22Rv1 (cell line): ENCODE results near the gene C4A.
"Not testable (repeated sequence)": the region's sequence is repeated elsewhere in the genome, so short reads cannot be mapped to it uniquely, and the experiment has no call there.

ENCODE experiments used
- H3K27ac ChIP-seq: fragments of 450-650 bp; 2 replicates; pipeline ENCODE4 v1.5.1; 2017
- ZFX ChIP-seq: fragments of 450-650 bp; IDR thresholded peaks from 2 replicates; pipeline ENCODE4 v1.6.1; 2017; ENCODE audit warnings: antibody characterized with exemption, borderline replicate concordance
- TF ChIP-seq, protein P1 (sequence below): fragments of 450-650 bp; IDR thresholded peaks from 2 replicates; pipeline ENCODE4 v1.5.1; 2017; ENCODE audit warnings: mild to moderate bottlenecking

C4A gene

DNA sequence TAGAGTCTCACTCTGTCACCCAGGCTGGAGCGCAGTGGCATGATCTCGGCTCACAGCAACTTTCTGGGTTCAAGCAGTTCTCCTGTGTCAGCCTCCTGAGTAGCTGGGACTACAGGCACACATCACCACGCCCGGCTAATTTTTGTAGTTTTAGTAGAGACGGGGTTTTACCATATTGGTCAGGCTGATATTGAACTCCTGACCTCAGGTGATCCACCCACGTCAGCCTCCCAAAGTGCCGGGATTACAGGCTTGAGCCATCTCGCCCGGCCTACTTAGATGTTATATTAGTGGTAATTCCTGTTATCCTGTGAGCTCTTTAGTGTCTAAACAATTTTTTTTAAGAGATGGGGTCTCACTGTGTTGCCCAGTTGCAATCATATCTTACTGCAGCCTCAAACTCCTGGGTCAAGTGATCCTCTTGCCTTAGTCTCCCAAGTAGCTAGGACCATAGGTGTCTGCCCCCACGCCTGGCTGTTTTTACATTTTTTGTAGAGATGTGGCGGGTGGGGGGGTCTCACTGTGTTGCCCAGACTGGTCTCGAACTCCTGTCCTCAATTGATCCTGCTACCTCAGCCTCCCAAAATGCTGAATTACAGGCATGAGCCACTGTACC is 3.9 kb upstream of the C4A start:
- H3K27ac ChIP-seq, result no peak overlapping the region
- TF ChIP-seq, protein P1, sequence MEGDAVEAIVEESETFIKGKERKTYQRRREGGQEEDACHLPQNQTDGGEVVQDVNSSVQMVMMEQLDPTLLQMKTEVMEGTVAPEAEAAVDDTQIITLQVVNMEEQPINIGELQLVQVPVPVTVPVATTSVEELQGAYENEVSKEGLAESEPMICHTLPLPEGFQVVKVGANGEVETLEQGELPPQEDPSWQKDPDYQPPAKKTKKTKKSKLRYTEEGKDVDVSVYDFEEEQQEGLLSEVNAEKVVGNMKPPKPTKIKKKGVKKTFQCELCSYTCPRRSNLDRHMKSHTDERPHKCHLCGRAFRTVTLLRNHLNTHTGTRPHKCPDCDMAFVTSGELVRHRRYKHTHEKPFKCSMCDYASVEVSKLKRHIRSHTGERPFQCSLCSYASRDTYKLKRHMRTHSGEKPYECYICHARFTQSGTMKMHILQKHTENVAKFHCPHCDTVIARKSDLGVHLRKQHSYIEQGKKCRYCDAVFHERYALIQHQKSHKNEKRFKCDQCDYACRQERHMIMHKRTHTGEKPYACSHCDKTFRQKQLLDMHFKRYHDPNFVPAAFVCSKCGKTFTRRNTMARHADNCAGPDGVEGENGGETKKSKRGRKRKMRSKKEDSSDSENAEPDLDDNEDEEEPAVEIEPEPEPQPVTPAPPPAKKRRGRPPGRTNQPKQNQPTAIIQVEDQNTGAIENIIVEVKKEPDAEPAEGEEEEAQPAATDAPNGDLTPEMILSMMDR, result no peak
- no peak for TF ChIP-seq ZFX

DNA sequence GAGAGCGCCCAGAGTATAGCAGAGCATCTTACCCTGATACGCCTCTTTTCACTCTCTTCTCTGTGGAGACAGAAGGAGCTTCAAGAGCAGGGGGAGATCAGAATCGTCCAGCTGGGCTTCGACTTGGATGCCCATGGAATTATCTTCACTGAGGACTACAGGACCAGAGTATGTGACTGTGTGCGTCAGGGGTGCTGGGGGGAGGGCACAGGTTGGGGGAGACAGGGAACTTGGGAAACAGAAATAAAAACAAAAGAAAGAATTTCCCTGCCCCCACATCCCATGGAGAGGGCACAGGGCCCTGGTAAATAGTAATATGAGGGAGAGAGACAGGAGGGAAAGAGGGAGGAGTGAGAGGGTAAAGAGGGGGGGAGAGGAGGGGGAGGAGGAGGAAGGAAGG is 3.0 kb upstream of the C4A start:
- TF ChIP-seq, protein P1, result no peak
- no peak for TF ChIP-seq ZFX
- H3K27ac ChIP-seq, result no peak overlapping the region

DNA sequence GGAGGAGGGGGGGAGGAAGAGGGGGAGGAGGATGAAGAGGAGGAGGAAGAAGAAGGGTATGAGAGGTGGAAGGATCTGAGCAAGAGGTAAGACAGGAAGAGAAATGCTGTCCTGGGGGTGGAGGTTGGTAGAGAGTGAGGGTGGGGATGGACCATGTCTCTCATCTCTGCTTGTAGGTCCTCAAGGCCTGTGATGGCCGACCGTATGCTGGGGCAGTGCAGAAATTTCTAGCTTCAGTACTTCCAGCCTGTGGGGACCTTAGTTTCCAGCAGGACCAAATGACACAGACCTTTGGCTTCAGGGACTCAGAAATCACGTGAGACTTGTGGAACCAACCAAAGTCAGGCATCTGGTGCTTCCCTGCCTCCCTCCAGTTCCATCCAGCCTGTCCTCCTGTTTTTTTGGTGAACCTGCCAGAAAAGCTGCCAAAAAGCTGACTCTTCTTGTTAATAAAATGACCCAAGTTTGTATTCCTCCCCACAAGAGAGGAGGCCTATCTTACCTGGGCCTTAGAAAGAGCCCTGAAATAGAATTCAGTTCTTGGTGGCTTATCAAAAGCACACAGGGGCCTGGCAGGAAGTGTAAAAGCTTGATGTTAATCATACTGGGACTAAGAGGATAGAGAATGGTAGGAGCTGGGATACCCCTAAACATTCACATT is 2.5 kb upstream of the C4A start:
- TF ChIP-seq ZFX, result no peak
- TF ChIP-seq, protein P1, result no peak
- H3K27ac ChIP-seq, result no peak overlapping the region

DNA sequence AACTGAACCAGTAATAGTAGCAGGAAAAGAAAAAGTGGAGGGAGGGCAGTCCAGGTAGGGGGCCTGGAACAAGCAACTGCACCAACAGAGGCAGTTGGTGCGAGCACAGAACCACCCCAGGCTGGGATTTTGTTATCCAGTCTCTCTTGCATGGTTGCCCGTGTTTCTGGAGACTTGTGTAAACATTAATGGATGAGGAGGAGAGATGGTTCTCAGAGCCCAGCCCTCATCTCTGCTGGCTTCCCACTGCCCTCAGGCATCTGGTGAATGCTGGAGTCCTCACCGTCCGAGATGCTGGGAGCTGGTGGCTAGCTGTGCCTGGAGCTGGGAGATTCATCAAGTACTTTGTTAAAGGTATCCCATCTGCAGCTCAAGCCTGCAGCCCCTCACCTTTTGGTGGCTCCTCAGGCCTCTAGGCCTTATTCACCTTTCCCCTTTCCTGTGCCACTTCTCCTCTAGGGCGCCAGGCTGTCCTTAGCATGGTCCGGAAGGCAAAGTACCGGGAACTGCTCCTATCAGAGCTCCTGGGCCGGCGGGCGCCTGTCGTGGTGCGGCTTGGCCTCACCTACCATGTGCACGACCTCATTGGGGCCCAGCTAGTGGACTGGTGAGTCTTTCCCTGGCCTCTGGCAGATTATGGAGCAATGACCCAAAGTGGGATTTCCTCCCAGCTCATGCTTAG is 1.5 kb upstream of the C4A start:
- not testable (repeated sequence) for H3K27ac ChIP-seq

DNA sequence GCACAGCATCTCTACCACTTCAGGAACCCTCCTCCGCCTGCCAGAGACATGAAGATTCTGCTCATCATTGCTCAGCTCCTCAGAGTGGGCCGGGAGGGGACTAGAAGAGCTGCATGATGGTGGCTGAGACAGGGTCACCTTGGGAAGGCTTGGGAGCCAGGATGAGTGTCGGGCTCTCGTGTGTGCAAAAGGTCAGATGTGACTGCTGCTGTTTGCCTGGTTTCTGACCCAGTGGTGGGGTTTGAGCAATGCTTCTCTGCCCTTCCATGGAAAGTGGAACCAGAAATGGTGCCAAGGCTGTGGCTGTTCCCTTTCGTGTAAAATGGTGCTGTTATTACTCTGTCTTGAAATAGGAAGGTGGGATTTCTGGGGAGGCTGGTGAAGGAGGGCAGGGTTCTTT is 859 bp upstream of the C4A start:
- H3K27ac ChIP-seq, result not testable (repeated sequence)

DNA sequence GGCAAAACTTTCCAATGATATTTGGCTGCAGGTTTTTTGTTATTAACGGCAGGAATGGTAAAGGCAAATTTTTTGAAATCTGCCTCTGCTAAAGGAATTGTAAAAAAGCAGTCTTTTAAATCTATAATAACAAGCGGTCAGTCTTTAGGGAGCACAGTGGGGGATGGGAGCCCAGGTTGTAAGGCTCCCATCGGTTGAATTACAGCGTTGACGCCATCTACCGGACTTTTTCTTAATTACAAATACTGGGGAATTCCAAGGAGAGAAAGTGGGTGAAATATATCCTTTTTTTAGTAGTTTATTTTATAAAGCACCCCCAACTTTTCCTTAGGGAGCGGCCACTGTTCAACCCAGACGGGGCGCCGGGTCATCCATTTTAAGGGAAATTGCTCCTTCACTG is 7.5 kb downstream of the C4A start:
- not testable (repeated sequence) for H3K27ac ChIP-seq

DNA sequence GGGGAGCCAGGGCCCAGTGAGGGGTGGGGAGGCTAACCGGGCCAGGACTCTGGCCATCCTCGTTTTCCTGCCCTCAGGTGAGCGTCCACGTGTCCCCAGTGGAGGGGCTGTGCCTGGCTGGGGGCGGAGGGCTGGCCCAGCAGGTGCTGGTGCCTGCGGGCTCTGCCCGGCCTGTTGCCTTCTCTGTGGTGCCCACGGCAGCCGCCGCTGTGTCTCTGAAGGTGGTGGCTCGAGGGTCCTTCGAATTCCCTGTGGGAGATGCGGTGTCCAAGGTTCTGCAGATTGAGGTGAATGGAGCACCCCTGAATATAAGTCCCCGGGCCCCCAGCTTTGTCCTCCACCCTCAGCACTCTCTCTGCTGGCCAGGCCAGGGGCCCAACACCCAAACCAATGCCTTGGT is 12.6 kb downstream of the C4A start:
- H3K27ac ChIP-seq, result not testable (repeated sequence)

DNA sequence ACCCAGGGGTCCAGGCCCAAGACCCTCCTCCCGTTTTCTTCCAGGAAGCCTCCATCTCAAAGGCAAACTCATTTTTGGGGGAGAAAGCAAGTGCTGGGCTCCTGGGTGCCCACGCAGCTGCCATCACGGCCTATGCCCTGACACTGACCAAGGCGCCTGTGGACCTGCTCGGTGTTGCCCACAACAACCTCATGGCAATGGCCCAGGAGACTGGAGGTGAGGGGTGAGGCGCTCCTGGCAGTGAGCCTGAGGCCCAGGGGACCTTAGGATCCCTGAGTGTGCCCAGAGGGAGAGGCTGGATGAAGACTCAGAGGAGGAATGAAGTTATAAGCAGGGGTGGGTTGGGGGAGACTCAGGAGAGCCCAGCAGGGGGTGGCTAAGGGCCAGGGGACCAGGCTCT is 14.5 kb downstream of the C4A start:
- not testable (repeated sequence) for H3K27ac ChIP-seq

DNA sequence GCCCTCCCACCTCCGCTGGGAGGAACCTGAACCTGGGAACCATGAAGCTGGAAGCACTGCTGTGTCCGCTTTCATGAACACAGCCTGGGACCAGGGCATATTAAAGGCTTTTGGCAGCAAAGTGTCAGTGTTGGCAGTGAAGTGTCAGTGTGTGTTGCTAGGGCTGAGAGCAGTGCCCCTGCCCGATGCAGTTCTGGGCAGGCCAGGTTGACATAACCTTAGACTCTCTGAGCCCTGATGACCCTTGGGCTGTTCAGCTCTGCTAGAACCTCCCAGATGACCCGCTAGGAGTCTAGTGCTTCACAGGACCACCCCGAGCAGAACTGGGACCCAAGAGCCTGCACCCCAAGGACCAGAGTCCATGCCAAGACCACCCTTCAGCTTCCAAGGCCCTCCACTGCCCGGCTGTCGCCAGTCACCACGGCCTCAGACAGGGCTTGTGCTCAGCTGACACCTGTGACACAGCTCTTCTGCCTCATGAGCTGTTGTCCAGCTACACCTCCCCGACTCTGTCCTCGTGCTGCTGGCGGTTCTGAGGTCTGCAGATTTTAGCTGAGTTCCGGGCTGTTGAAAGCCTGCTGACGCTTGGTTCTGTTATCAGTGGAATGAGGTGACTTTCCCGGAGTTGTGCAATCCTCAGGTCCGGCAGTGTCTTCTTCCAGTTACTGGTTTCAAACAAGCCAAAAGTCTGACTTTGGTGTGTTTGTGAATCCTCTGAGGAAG is 20.9 kb downstream of the C4A start:
- H3K27ac ChIP-seq, result not testable (repeated sequence)

DNA sequence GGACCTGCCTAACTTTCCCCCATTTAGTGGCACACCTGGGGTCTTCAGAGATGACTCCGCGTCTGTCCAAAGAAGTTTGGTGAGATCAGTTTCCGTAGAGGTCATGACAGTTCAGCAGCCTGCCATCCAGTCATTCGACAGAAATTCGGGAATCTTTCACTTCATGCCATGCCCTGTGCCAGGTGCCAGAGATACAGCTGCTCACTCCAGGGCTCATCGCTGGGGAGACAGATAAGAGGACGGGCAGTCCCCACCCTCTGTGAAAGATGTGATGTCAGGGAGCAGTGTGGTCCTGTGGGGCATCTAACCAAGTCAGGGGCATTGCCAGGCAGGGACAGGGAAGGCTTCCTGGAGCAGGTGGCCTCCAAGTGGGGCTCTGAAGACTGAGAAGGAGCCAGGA is 21.4 kb downstream of the C4A start:
- not testable (repeated sequence) for H3K27ac ChIP-seq

DNA sequence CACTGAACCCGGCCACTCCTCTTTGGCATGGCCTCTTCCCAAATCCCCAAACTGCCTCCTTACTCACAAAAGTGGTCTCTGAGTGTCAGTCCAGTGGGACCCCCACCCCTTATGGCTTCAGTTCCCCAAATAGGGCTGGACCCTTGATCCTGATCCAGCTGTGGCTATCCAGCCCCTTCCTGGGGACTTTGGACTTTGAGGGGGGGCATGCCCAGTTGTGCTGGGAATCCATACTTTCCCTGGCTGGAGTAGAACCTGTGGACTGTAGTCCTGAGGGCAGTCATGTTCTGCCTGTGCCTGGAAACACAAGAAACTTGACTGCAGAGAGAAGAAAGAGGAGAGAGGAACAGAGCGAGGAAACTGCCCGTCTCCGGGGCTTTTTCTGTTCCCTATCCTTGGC is 22.5 kb downstream of the C4A start:
- not testable (repeated sequence) for H3K27ac ChIP-seq

DNA sequence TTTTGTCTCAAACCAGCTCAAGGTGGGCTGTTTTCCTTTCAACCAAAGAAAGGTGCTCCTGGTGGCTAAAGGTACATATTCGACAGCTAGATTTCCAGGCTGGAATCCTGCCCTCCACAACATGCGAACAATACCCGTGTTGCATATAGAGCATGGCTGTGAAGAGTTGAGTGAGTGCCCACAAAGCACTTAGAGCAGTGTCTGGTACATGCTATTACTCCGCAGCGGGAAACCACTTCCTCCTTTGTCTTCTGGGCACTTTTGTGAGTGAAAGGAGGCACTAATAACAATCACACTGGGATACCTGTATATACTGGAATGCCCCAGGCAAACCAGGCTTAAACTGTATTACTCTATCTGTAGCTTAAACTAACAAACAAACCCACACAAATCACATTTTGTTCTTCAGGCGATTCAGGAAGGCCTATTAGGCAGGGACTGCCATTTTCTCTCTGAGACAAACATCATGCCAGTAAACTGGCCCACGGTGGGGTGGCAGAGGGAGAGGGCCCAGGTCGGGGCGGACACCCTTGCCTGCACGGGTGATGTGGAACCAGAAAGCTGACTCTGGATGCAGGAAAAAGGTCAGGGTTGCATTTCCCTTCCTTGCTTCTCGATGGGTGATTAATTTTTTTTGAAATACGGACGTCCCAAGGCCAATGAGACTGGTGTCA is 23.1 kb downstream of the C4A start:
- not testable (repeated sequence) for H3K27ac ChIP-seq

DNA sequence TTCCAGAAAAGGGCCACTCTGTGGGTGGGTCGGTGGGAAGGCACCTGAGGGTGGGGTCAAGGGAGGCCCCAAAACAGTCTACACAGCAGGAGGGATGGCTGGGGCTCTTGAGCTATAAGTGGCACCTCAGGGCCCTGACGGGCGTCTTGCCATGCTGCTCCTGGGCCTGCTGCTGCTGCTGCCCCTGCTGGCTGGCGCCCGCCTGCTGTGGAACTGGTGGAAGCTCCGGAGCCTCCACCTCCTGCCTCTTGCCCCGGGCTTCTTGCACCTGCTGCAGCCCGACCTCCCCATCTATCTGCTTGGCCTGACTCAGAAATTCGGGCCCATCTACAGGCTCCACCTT is 23.7 kb downstream of the C4A start:
- not testable (repeated sequence) for H3K27ac ChIP-seq

DNA sequence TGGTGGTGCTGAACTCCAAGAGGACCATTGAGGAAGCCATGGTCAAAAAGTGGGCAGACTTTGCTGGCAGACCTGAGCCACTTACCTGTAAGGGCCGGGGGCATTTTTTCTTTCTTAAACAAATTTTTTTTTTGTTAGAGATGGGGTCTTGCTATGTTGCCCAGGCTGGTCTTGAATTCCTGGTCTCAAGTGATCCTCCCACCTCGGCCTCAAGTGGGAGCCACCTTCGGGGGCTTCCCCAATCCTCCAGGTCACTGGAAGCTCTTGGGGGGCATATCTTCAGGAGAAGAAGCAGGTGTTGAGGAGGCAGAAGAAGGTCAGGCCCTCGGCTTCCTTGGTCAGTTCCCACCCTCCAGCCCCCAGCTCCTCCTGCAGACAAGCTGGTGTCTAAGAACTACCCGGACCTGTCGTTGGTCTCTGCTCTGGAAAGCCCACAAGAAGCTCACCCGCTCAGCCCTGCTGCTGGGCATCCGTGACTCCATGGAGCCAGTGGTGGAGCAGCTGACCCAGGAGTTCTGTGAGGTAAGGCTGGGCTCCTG is 24.2 kb downstream of the C4A start:
- H3K27ac ChIP-seq, result not testable (repeated sequence)

DNA sequence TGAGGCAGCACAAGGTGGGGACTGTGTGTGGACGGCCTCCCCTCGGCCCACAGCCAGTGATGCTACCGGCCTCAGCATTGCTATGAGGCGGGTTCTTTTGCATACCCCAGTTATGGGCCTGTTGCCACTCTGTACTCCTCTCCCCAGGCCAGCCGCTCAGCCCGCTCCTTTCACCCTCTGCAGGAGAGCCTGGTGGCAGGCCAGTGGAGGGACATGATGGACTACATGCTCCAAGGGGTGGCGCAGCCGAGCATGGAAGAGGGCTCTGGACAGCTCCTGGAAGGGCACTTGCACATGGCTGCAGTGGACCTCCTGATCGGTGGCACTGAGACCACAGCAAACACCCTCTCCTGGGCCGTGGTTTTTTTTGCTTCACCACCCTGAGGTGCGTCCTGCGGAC is 25.2 kb downstream of the C4A start:
- H3K27ac ChIP-seq, result not testable (repeated sequence)

DNA sequence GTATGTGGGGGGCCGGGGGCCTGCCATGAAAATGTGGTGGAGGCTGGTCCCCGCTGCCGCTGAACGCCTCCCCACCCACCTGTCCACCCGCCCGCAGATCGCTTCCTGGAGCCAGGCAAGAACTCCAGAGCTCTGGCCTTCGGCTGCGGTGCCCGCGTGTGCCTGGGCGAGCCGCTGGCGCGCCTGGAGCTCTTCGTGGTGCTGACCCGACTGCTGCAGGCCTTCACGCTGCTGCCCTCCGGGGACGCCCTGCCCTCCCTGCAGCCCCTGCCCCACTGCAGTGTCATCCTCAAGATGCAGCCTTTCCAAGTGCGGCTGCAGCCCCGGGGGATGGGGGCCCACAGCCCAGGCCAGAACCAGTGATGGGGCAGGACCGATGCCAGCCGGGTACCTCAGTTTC is 26.2 kb downstream of the C4A start:
- not testable (repeated sequence) for H3K27ac ChIP-seq

DNA sequence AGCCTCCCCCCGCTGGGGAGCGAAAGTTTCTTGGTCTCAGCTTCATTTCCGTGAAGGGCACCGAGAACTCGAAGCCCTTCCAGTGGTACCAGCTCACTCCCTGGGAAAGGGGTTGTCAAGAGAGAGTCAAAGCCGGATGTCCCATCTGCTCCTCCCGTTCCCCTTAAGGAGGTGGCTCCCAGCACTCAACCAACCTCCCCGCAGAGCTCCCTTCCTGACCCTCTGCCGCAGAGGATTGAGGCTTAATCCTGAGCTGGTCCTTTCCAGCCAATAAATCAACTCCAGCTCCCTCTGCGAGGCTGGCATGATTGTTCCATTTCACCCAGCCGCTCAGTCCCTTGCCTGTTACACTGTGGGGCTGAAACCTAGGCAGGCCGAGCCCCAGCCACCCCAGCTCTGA is 26.8 kb downstream of the C4A start:
- not testable (repeated sequence) for H3K27ac ChIP-seq
